K562 (cell line): Measurements from ENCODE around the gene PELI2. TPM values are rescaled to one million over a fixed set of nuclear protein-coding genes. Genes with fewer than 3 reads are reported as not detected.

ENCODE experiments used
- ATAC-seq: fragments of 200-7000 bp; cut with Tn5 transposase; 3 replicates; pipeline ENCODE4 v1.9.1; 2020; ENCODE audit warnings: moderate library complexity
- BruUV-seq: library from RNA; stranded (reverse); fragments of 400-500 nt; replicated peaks from 2 replicates; lab custom pipeline; 2021; lab: Mats Ljungman, UMichigan
- CTCF ChIA-PET: fragments of 300-600 bp; formaldehyde crosslinking; extraction: SDS; loops from one replicate; lab custom pipeline; 2021; ENCODE audit warnings: low intra/inter-chr PET ratio; lab: Yijun Ruan, JAX
- POLR2A ChIA-PET: fragments of 300-600, 350-650 bp; sonication (Branson Sonifier 250); formaldehyde crosslinking; extraction: SDS; loops from one replicate; lab custom pipeline; 2021; ENCODE audit warnings: antibody characterized with exemption, inconsistent platforms; lab: Yijun Ruan, JAX
- DNase-seq, 4 experiments: peaks; one replicate each; pipeline versions ENCODE4 v3.0.0 to v3.0.0-alpha.2; 2011 to 2018; ENCODE audit warnings: low spot score in 3 of 4, mixed read lengths in 3 of 4; ENCODE audit errors: extremely low read depth in 1 of 4
- FAIRE-seq: peaks from 2 replicates; lab custom pipeline; 2011; peaks lifted over from hg19 to GRCh38; lab: Jason Lieb, UNC
- H2AFZ ChIP-seq: 2 replicates; pipeline ENCODE4 v1.6.0; 2011; ENCODE audit warnings: low read depth, low read length, control low read depth, inconsistent platforms
- H3K27ac ChIP-seq: fragments of 200-600 bp; 3 replicates; pipeline ENCODE4 v1.8.0; 2011; ENCODE audit warnings: low read depth, mild to moderate bottlenecking, control low read depth, inconsistent platforms, low read length, moderate library complexity, mixed read lengths; ENCODE audit errors: extremely low read depth
- H3K27me3 ChIP-seq, 2 experiments: fragments of 300-600 bp in 1 of 2; 2 replicates in 1 of 2; 3 replicates in 1 of 2; pipeline versions ENCODE4 v1.6.0 to v1.8.0; 2011; ENCODE audit warnings: inconsistent platforms in 2 of 2, low read length in 2 of 2, mild to moderate bottlenecking in 1 of 2, mixed read lengths in 1 of 2, moderate library complexity in 1 of 2; ENCODE audit not compliant: control insufficient read depth in 2 of 2, insufficient read depth in 2 of 2
- H3K36me3 ChIP-seq: fragments of 300-600 bp; 3 replicates; pipeline ENCODE4 v1.8.0; 2011; ENCODE audit warnings: mild to moderate bottlenecking, low read length, inconsistent platforms; ENCODE audit not compliant: control insufficient read depth, insufficient read depth
- H3K4me1 ChIP-seq, 2 experiments: fragments of 200-600 bp in 1 of 2; replicated peaks in 1 of 2; 2 replicates in 1 of 2; 3 replicates in 1 of 2; pipeline versions ENCODE4 v1.5.1 to v1.8.0; 2011; ENCODE audit warnings: inconsistent platforms in 2 of 2, low read length in 2 of 2, mild to moderate bottlenecking in 1 of 2, mixed read lengths in 1 of 2, moderate library complexity in 1 of 2; ENCODE audit not compliant: control insufficient read depth in 2 of 2, insufficient read depth in 2 of 2
- H3K4me2 ChIP-seq: 2 replicates; pipeline ENCODE4 v1.6.1; 2011; ENCODE audit warnings: low read length, control low read depth, inconsistent platforms, mixed read lengths; ENCODE audit not compliant: insufficient read depth
- H3K4me3 ChIP-seq: fragments of 200-600 bp; sonication (generic), shearing (Covaris generic); 2 replicates; pipeline ENCODE4 v1.5.1; 2016; ENCODE audit warnings: control low read depth, inconsistent platforms
- H3K79me2 ChIP-seq: fragments of 200-600 bp; 3 replicates; pipeline ENCODE4 v1.8.0; 2011; ENCODE audit warnings: low read length, inconsistent platforms; ENCODE audit not compliant: control insufficient read depth, insufficient read depth
- H3K9ac ChIP-seq, 2 experiments: 2 replicates each; pipeline versions ENCODE4 v1.6.0 to v1.6.1; 2011; ENCODE audit warnings: low read depth in 2 of 2, low read length in 2 of 2, control low read depth in 1 of 2, inconsistent platforms in 1 of 2, mild to moderate bottlenecking in 1 of 2, mixed read lengths in 1 of 2; ENCODE audit not compliant: insufficient read depth in 1 of 2
- H3K9me1 ChIP-seq: one replicate; pipeline ENCODE4 v1.6.0; 2011; ENCODE audit warnings: inconsistent platforms, mild to moderate bottlenecking, low read length, moderate library complexity; ENCODE audit not compliant: control insufficient read depth, insufficient read depth
- H3K9me3 ChIP-seq: replicated peaks from 2 replicates; pipeline ENCODE4 v1.5.1; 2011; ENCODE audit warnings: low read depth, low read length, inconsistent platforms; ENCODE audit not compliant: control insufficient read depth, insufficient read depth
- H4K20me1 ChIP-seq: replicated peaks from 2 replicates; pipeline ENCODE4 v1.6.1; 2011; ENCODE audit warnings: low read length, inconsistent platforms, mixed read lengths; ENCODE audit not compliant: control insufficient read depth, insufficient read depth
- ASH1L ChIP-seq: fragments of 450-650 bp; IDR thresholded peaks from 2 replicates; pipeline ENCODE4 v1.6.1; 2018; ENCODE audit warnings: borderline replicate concordance, mild to moderate bottlenecking, low read depth; ENCODE audit not compliant: partially characterized antibody
- FOSL1 ChIP-seq: fragments of 200-800 bp; sonication (Bioruptor generic); conservative IDR thresholded peaks from 2 replicates; pipeline ENCODE4 v1.6.1; 2016; ENCODE audit warnings: missing genetic modification characterization, missing compliant biosample characterization
- FOXP1 ChIP-seq: sonication (generic); formaldehyde crosslinking; IDR thresholded peaks from 2 replicates; pipeline ENCODE4 v1.8.0; 2022; ENCODE audit warnings: mild to moderate bottlenecking, missing genetic modification reagents
- GTF2F1 ChIP-seq: IDR thresholded peaks from 2 replicates; pipeline ENCODE4 v1.6.1; 2011; ENCODE audit warnings: low read depth, low read length, improper control_type of control experiment
- HSF4 ChIP-seq: fragments of 250-450 bp; sonication (Bioruptor Pico); IDR thresholded peaks from 2 replicates; pipeline ENCODE4 v2.1.2; 2022; ENCODE audit warnings: mild to moderate bottlenecking, moderate library complexity, borderline replicate concordance
- IRF2 ChIP-seq: sonication (generic); formaldehyde crosslinking; IDR thresholded peaks from 2 replicates; pipeline ENCODE4 v1.8.1; 2022; ENCODE audit warnings: mild to moderate bottlenecking, missing genetic modification reagents
- NFE2 ChIP-seq: IDR thresholded peaks from 2 replicates; pipeline ENCODE4 v1.6.1; 2014; ENCODE audit warnings: antibody characterized with exemption, low read depth
- NFIX ChIP-seq: fragments of 250-450 bp; sonication (Bioruptor Pico); IDR thresholded peaks from 2 replicates; pipeline ENCODE4 v1.4.0; 2020; ENCODE audit warnings: low read depth, mild to moderate bottlenecking, moderate library complexity
- NONO ChIP-seq, 2 experiments: fragments of 200-400 bp in 1 of 2; fragments of 450-650 bp in 1 of 2; formaldehyde crosslinking in 1 of 2; IDR thresholded peaks; 2 replicates each; pipeline ENCODE4 v1.6.1; 2017; ENCODE audit warnings: low read depth in 2 of 2, mild to moderate bottlenecking in 2 of 2, moderate library complexity in 2 of 2, low read length in 1 of 2
- PML ChIP-seq: IDR thresholded peaks from 2 replicates; pipeline ENCODE4 v1.6.1; 2012; ENCODE audit warnings: low read length, inconsistent platforms
- POLR2B ChIP-seq: fragments of 450-650 bp; IDR thresholded peaks from 2 replicates; pipeline ENCODE4 v1.6.1; 2018; ENCODE audit warnings: low read depth; ENCODE audit not compliant: partially characterized antibody
- RBM17 ChIP-seq: fragments of 200-400 bp; formaldehyde crosslinking; IDR thresholded peaks from 2 replicates; pipeline ENCODE4 v1.6.1; 2017; ENCODE audit warnings: low read depth, mild to moderate bottlenecking, low read length, borderline replicate concordance
- RCOR1 ChIP-seq, 2 experiments: IDR thresholded peaks; 2 replicates each; pipeline ENCODE4 v1.6.1; 2012; ENCODE audit warnings: low read depth in 2 of 2, low read length in 2 of 2, borderline replicate concordance in 1 of 2, improper control_type of control experiment in 1 of 2
- SMARCE1 ChIP-seq: fragments of 450-650 bp; IDR thresholded peaks from 2 replicates; pipeline ENCODE4 v1.7.1; 2016; ENCODE audit warnings: mild to moderate bottlenecking
- TEAD4 ChIP-seq, 2 experiments: sonication (generic) in 1 of 2; formaldehyde crosslinking in 1 of 2; IDR thresholded peaks; 2 replicates each; pipeline versions ENCODE4 v1.6.1 to v1.8.0; 2012 to 2022; ENCODE audit warnings: borderline replicate concordance in 1 of 2, inconsistent platforms in 1 of 2, low read length in 1 of 2, mild to moderate bottlenecking in 1 of 2, missing genetic modification reagents in 1 of 2
- ZNF239 ChIP-seq: fragments of 250-450 bp; sonication (Bioruptor Pico); IDR thresholded peaks from 2 replicates; pipeline ENCODE4 v1.4.0; 2020; ENCODE audit warnings: mild to moderate bottlenecking
- ZNF324 ChIP-seq: fragments of 250-450 bp; sonication (Bioruptor Pico); IDR thresholded peaks from 2 replicates; pipeline ENCODE4 v1.4.0; 2020; ENCODE audit warnings: mild to moderate bottlenecking
- ZNF668 ChIP-seq: fragments of 250-450 bp; sonication (Bioruptor Pico); IDR thresholded peaks from 2 replicates; pipeline ENCODE4 v1.8.0; 2022; ENCODE audit warnings: mild to moderate bottlenecking, inconsistent platforms
- WGBS: fragments of 100-300 bp; shearing (Covaris generic); methylation state at CpG from one replicate; pipeline ENCODE4 v1.1.6; 2016; ENCODE audit warnings: low coverage, mixed read lengths; ENCODE audit not compliant: insufficient coverage; ENCODE audit errors: missing lambda C conversion rate; 5-methylcytosine and 5-hydroxymethylcytosine counted together
- in situ Hi-C: fragments of 300-500 bp; cut with MboI; formaldehyde crosslinking; loops from 4 replicates; pipeline ENCODE4 v1.15.0; 2018; ENCODE audit warnings: inconsistent platforms, mixed read lengths
- intact Hi-C: fragments of 100-400 bp; cut with micrococcal nuclease; formaldehyde crosslinking; loops from 2 replicates; pipeline ENCODE4 v1.14.2; 2022
- polyA plus RNA-seq, 8 experiments: library from polyadenylated mRNA; depleted of rRNA in 4 of 8; stranded (reverse) in 5 of 8; unstranded in 3 of 8; fragments of >200 nt; fragmentation: Nextera tagmentation in 2 of 8; fragmentation: Illumina TruSeq in 1 of 8; extraction: Ambion mirVana in 2 of 8; extraction: Trizol in 1 of 8; gene quantifications; 2 replicates each; pipeline versions ENCODE4 v1.2.1 to v1.2.3, GENCODE V29; 2011 to 2014; ENCODE audit warnings: inconsistent platforms in 1 of 8, missing spikeins in 1 of 8
- total RNA-seq, 7 experiments: library from RNA; depleted of rRNA in 6 of 7; stranded (reverse); fragments of >200 nt in 6 of 7; fragmentation: Illumina TruSeq in 2 of 7; extraction: Trizol in 2 of 7; gene quantifications; 2 replicates each; pipeline versions ENCODE4 v1.2.1 to v1.2.3, GENCODE V29; 2011 to 2021; ENCODE audit warnings: low replicate concordance in 1 of 7
- TF ChIP-seq, protein P1 (sequence below): fragments of 250-450 bp; sonication (Bioruptor Pico); IDR thresholded peaks from 2 replicates; pipeline ENCODE4 v1.4.0; 2020; ENCODE audit warnings: mild to moderate bottlenecking, moderate library complexity

PELI2 gene
- total and polyA plus RNA-seq, 9 of the 15 experiments (the other 6 are each of a cell fraction or from before 2014, with no cell fraction given): 0.20 to 1.5 (median 0.44) TPM

- no peak for FAIRE-seq
- intact Hi-C loops: loop anchor here (10.0 kb wide), 1 partner anchor 124 kb away; no protein-coding TSS in a partner anchor
These were observed 92.4 kb downstream of the PELI2 start for GRCh38 chr14:56210571-56210970.

More at GRCh38 chr14:56210571-56210970, 92.4 kb downstream of the PELI2 start:
- Histone ChIP-seq H3K4me2 (no peak overlapping the region), H3K27ac (no peak overlapping the region), H3K4me1 (peaks cover 0 to 14% of the 10 kb centered on the region in 2 experiments; a peak in 3 of 5 replicates), H3K9me1 (no peaks in the 10 kb centered on the region), H2AFZ (no peak overlapping the region), H3K9me3 (no peaks in the 10 kb centered on the region), H3K4me3 (no peak overlapping the region), H3K9ac (no peak overlapping the region), H3K27me3 (no peaks in the 10 kb centered on the region), H3K79me2 (no peaks in the 10 kb centered on the region), H4K20me1 (no peaks in the 10 kb centered on the region), H3K36me3 (no peaks in the 10 kb centered on the region)
- no peak for DNase-seq
- in situ Hi-C loops: no loop called here
- 31% methylated on average over 2 of the region's 2 CpGs for WGBS
- TF ChIP-seq, protein P1, sequence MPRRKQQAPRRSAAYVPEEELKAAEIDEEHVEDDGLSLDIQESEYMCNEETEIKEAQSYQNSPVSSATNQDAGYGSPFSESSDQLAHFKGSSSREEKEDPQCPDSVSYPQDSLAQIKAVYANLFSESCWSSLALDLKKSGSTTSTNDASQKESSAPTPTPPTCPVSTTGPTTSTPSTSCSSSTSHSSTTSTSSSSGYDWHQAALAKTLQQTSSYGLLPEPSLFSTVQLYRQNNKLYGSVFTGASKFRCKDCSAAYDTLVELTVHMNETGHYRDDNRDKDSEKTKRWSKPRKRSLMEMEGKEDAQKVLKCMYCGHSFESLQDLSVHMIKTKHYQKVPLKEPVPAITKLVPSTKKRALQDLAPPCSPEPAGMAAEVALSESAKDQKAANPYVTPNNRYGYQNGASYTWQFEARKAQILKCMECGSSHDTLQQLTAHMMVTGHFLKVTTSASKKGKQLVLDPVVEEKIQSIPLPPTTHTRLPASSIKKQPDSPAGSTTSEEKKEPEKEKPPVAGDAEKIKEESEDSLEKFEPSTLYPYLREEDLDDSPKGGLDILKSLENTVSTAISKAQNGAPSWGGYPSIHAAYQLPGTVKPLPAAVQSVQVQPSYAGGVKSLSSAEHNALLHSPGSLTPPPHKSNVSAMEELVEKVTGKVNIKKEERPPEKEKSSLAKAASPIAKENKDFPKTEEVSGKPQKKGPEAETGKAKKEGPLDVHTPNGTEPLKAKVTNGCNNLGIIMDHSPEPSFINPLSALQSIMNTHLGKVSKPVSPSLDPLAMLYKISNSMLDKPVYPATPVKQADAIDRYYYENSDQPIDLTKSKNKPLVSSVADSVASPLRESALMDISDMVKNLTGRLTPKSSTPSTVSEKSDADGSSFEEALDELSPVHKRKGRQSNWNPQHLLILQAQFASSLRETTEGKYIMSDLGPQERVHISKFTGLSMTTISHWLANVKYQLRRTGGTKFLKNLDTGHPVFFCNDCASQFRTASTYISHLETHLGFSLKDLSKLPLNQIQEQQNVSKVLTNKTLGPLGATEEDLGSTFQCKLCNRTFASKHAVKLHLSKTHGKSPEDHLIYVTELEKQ (CRISPR knock-in tag): no peak
- no peak for TF ChIP-seq ZNF668 (CRISPR knock-in tag)
- no peak for TF ChIP-seq FOXP1 (CRISPR knock-in tag)
- TF ChIP-seq HSF4 (CRISPR knock-in tag): no peak
- TF ChIP-seq ZNF239 (CRISPR knock-in tag): no peak
- TF ChIP-seq RCOR1 (IDR thresholded peaks at IDR 0.05; ENCODE audit: borderline replicate concordance in 1 of 2, low read depth in 2 of 2, low read length in 2 of 2): no peak
- TF ChIP-seq POLR2B: no peak
- TF ChIP-seq GTF2F1: no peak
- TF ChIP-seq PML: no peak
- no peak for TF ChIP-seq SMARCE1
- no peak for TF ChIP-seq RBM17
- no peak for TF ChIP-seq ZNF324
- TF ChIP-seq NFIX (CRISPR knock-in tag): no peak
- no peak for TF ChIP-seq ASH1L
- no peak for TF ChIP-seq IRF2 (CRISPR knock-in tag)
- TF ChIP-seq NFE2: no peak
- TF ChIP-seq FOSL1 (tag): no peak
- TF ChIP-seq TEAD4 (IDR thresholded peaks at IDR 0.05; ENCODE audit: low read length): no peak
- TF ChIP-seq TEAD4 (CRISPR knock-in tag; IDR thresholded peaks at IDR 0.05; ENCODE audit: borderline replicate concordance): no peak
- TF ChIP-seq NONO (IDR thresholded peaks at IDR 0.05; ENCODE audit: low read depth in 2 of 2, low read length in 1 of 2): no peak
- ATAC-seq: no peak
- ChIA-PET CTCF (no interaction called here), POLR2A (no interaction called here)
- BruUV-seq: no TSS peak
